Activated CD4-positive, alpha-beta memory T cell treated with anti-CD3 and anti-CD28 coated beads, Interleukin-2, amount 10 ng/mL, durations not matched to agents 7 days and 5 days (primary cell): ENCODE data around the gene COA8. TPM values are rescaled to one million over a fixed set of nuclear protein-coding genes. Genes with fewer than 3 reads are reported as not detected.
"Not testable (repeated sequence)": the region's sequence is repeated elsewhere in the genome, so short reads cannot be mapped to it uniquely, and the experiment has no call there.

Source experiments
- CTCF ChIA-PET: fragments of 350-600 bp; sonication (Branson Sonifier 250); formaldehyde crosslinking; loops from one replicate; lab custom pipeline; 2021; ENCODE audit warnings: antibody characterized with exemption, inconsistent platforms; lab: Charles Lee
- POLR2A ChIA-PET: fragments of 350-600 bp; sonication (Branson Sonifier 250); formaldehyde crosslinking; loops from one replicate; lab custom pipeline; 2021; ENCODE audit warnings: antibody characterized with exemption; lab: Charles Lee
- DNase-seq: peaks from one replicate; pipeline ENCODE4 v3.0.0-alpha.2; 2020
- H3K27ac Mint-ChIP-seq: one replicate; pipeline ENCODE4 v1.8.0; 2021; ENCODE audit warnings: mild to moderate bottlenecking, mixed read lengths
- H3K27me3 Mint-ChIP-seq: one replicate; pipeline ENCODE4 v1.8.0; 2021; ENCODE audit warnings: mixed read lengths
- H3K36me3 Mint-ChIP-seq: one replicate; pipeline ENCODE4 v1.8.0; 2021; ENCODE audit warnings: low read depth, mixed read lengths
- H3K4me1 Mint-ChIP-seq: one replicate; pipeline ENCODE4 v1.8.0; 2021; ENCODE audit warnings: mixed read lengths
- H3K4me3 Mint-ChIP-seq: one replicate; pipeline ENCODE4 v1.8.0; 2021; ENCODE audit warnings: mild to moderate bottlenecking, mixed read lengths
- H3K9me3 Mint-ChIP-seq: one replicate; pipeline ENCODE4 v1.8.0; 2021; ENCODE audit warnings: mixed read lengths
- total RNA-seq, 2 experiments: library from RNA; stranded (reverse); gene quantifications; one replicate each; pipeline ENCODE4 v1.2.3, GENCODE V29; 2021

COA8 gene
- total RNA-seq, 2 experiments from 2014 or later, result 27.5 to 31.0 TPM

DNA sequence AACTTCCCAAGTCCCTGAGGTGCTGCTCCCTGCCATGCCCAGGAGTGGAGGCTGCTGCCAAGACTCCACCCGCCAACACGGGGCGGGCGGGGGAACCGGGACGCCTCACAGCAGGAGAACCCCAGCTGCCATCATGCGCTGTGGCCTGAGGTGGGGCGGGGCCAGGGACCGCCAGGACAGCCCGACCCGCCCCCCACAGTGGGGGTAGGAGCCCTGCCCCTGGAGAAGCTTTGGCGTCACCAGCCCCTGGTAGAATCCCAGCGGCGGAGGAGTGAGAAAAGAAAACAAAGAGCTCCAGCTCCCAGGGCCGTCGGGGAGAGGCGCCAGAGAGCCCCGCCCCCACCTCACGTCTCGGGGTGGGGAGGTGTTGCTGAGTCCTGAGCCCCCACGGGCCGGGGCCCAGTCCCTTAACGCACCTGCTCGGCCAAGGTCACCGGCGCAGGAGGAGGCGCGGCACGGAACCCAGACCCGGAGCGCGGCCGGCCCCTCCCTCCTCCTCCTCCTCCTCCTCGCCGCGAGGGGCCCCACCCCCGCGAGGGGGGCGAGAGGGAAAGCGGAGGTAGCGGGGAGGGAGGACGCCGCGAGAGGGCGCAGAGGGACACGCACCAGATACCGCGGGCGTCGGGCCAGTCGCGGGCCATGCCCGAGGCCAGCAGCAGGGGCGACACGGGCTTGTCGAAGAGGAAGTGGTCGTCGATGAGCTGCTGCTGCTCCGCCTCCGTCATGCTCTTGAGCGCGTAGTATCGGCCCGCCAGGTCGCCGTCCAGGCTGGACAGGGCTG, 41.9 kb upstream of the COA8 start:
- POLR2A ChIA-PET, result interaction anchor here (0.8 to 3.2 kb wide), 3 partner anchors 9 to 105 kb away, joined by 3 to 14 read pairs (median 3); partner anchors contain the start of gene TRMT61A
- CTCF ChIA-PET, result interaction anchor here (1.0 to 1.4 kb wide), 3 partner anchors 10 to 78 kb away, joined by 3 to 6 read pairs (median 3); no protein-coding TSS in a partner anchor
- Mint-ChIP-seq H3K9me3 (no peaks in the 10 kb centered on the region), H3K27me3 (peaks cover 27% of the 10 kb centered on the region), H3K4me1 (peaks cover 9% of the 10 kb centered on the region), H3K4me3 (peak overlapping the region; percentile 58), H3K36me3 (no peaks in the 10 kb centered on the region), H3K27ac (no peak overlapping the region)
- DNase-seq, result peak; percentile 69

DNA sequence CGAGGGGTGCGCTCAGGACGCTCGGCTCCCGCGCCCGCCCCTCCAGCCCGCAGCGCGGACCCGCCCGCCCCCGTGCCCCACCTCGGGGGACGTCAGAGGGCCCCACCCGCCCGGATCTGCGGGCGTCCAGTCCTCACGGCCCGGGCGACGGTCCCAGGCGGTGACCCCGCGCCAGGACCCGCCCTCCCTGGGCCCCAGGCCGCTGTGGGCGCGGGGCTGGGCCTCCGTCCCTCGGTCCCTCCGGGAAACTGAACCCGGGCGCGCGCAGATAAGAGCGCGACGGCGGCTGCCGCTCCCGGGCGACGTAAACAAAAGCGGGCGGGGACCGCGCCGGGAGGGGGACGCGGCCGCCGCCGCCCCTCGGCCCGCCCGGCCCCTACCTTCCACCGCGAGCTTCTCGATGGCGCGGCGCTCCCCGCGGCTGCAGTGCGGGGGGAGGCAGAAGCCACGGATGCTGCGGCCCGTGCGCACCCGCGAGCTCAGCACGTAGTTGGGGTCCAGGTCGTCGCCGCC, 41.3 kb upstream of the COA8 start:
- POLR2A ChIA-PET, result no interaction called here
- DNase-seq, result no peak

DNA sequence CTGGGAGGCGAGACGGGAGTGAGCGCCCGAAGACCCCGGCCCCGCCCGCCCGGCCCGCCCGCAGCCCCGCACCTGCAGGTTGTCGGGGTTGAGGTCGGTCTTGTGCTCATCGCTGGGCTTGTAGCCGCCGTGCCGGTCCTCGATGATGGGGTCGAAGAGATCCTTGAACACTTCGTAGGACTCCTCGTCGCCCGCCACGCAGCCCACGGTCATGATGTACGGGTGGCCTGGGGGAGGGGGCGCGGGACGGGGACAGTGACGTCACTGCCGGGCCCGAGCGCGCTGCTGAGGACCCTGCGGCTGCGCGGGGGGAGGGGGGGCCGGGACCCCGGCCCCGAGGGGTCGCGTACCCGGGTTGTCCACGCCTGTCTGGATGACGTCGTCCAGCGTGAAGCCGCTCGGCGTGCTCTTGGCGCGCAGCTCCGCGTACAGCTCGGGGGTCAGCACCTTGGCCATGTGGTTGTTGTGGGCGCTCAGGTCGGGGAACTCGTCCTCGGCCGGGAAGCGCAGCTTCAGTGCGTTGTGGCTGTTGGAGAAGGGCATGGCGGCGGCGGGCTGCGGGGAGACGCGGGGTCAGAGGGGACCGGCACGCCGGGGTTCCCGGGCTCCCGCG, 40.7 kb upstream of the COA8 start:
- DNase-seq, result no peak
- H3K4me3 Mint-ChIP-seq, result peak overlapping the region; percentile 39
- peaks cover 14% of the 10 kb centered on the region for H3K4me1 Mint-ChIP-seq
- CTCF ChIA-PET, result no interaction called here
- H3K36me3 Mint-ChIP-seq, result no peaks in the 10 kb centered on the region
- H3K27me3 Mint-ChIP-seq, result peaks cover 27% of the 10 kb centered on the region
- no peaks in the 10 kb centered on the region for H3K9me3 Mint-ChIP-seq
- POLR2A ChIA-PET, result no interaction called here
- H3K27ac Mint-ChIP-seq, result no peak overlapping the region

More for the DNA sequence above, 41.3 kb upstream of the COA8 start:
- no peaks in the 10 kb centered on the region for H3K9me3 Mint-ChIP-seq
- peak overlapping the region; percentile 58 for H3K4me3 Mint-ChIP-seq
- peaks cover 27% of the 10 kb centered on the region for H3K27me3 Mint-ChIP-seq
- no peak overlapping the region for H3K27ac Mint-ChIP-seq
- CTCF ChIA-PET, result interaction anchor here (1.0 to 1.4 kb wide), 2 partner anchors 9 to 37 kb away, joined by 3 to 6 read pairs; no protein-coding TSS in a partner anchor
- H3K4me1 Mint-ChIP-seq, result peaks cover 9% of the 10 kb centered on the region
- no peaks in the 10 kb centered on the region for H3K36me3 Mint-ChIP-seq

DNA sequence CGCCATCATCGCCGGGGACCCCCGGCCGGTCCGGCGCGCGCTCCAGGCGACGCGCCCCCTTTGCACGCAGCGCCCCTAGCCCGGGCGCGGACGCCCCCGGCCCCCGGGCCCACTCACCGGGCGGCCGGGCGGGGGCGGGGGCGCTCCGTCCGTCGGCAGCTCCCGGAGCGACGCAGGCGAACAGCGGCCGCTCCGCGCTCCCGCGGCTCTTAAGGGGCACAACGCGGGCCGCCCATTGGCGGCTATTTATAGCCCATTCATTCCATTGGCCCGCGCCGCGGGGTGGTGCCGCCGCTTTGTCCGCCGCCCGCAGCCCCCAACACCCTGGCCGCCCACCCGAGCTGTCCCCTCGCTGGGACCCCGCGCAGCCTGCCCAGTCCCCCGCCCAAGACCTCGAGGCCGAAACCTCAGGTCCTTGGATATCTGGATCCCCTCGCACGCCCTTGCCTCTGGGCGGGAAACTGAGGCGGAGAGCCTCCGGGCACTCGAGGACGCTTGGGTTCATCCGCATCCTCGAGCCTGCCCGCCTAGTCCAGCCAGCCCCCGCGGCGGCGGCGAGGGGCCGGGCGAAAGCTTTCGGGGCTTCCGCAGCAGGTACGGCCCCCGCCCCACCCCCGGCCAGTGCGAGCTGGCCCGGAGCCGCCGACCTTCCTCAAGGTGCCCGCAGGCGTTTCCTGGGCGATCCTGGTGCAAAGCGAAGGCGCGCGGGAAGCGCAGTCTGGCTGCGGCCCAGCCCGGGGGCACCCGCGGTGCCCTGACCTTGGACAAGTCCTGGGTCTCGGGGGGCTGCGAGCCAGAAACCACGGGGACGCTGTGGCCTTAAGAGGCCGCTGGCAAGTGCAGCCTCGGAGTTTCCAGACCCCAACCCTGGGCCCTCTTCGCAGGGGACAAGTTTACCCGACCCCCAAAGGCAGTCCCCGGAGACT, 39.8 kb upstream of the COA8 start, which contains the start of gene CKB:
Gene CKB, minus strand, starts transcription at position 182 of the 926 bp plus-strand sequence. CDS start 337 bp downstream, outside the sequence.
- Mint-ChIP-seq H3K27me3 (peaks cover 27% of the 10 kb centered on the region), H3K27ac (no peak within 1 kb of the TSS), H3K4me3 (peak within 1 kb of the TSS; percentile 49), H3K4me1 (peaks cover 19% of the 10 kb centered on the region), H3K9me3 (no peaks in the 10 kb centered on the region), H3K36me3 (no peaks in the 10 kb centered on the region)
- CTCF ChIA-PET, result no interaction called here
- no peak for DNase-seq
- POLR2A ChIA-PET, result interaction anchor here (1.1 kb wide), 1 partner anchor 35 kb away, joined by 3 read pairs; no protein-coding TSS in a partner anchor

DNA sequence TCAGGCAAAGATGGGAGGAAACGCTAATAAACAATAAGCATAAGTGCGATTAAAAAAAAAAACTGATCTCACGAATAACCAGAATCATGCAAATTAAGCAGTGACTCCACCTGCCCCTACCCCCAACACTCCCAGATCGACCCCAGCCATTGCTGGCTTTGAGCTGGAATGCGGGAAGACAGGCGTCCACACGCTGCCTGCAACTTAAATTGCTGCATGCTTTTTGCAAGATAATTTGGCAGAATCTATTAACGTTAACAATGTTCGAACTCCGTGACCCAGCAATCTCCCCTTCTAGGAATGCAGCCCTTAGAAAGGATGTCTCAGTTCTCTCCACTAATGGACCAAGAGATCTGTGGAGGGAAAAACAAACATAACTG, 39.2 kb upstream of the COA8 start:
- CTCF ChIA-PET, result no interaction called here
- DNase-seq, result no peak
- POLR2A ChIA-PET, result interaction anchor here (1.1 kb wide), 1 partner anchor 34 kb away, joined by 3 read pairs; no protein-coding TSS in a partner anchor
- Mint-ChIP-seq H3K4me3 (peak overlapping the region; percentile 49), H3K4me1 (peaks cover 23% of the 10 kb centered on the region), H3K27ac (no peak overlapping the region), H3K9me3 (no peaks in the 10 kb centered on the region), H3K27me3 (peaks cover 27% of the 10 kb centered on the region), H3K36me3 (no peaks in the 10 kb centered on the region)

DNA sequence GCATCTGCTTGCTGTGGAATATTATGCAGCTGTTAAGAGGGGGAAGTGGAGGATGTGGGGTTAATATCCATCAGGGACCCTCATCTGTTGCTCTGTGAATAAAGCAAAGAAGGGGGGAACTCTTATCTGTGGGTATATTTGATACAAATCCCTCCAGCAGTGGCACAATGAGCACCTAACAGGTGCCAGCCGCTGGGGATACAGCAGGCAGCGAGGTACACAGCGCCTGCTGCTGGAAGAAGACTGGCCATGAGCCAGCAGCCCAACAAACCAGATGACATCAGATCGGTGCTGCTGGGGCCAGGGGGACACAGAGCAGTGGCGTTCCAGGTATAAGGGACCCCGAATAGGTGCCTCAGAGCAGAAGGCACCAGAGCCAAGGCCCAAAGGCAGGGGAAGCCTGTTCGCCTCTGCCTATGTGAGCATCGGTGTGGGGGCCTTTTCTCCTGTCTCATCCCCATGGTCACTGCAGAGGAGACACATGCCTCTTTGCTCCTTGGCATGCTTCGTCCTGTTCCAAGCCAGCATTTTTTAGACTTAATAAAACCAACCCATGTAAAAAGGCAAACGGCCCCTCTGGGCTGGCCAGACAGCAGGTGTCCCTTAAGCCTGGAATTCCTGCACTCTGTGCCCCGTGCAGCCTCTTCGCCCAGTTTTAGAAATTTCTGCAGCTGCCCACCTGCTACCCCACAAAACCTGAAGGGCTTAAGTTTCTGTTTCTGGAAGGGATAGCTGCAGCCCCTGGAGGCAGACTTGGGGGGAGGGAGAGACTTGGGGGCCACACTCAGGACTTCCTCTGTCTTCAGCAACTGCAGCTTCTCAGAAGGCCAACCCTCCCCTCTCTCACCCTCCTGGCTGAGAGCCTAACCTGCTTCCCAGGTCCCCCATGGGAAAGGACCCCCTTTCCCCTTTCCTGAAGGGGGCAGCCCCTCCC, 38.5 kb upstream of the COA8 start:
- ChIA-PET POLR2A (interaction anchor here (1.1 kb wide), 1 partner anchor 34 kb away, joined by 3 read pairs; no protein-coding TSS in a partner anchor), CTCF (no interaction called here)
- H3K9me3 Mint-ChIP-seq, result no peaks in the 10 kb centered on the region
- no peak overlapping the region for H3K4me3 Mint-ChIP-seq
- no peaks in the 10 kb centered on the region for H3K36me3 Mint-ChIP-seq
- no peak for DNase-seq
- peaks cover 27% of the 10 kb centered on the region for H3K27me3 Mint-ChIP-seq
- no peak overlapping the region for H3K27ac Mint-ChIP-seq
- peaks cover 22% of the 10 kb centered on the region for H3K4me1 Mint-ChIP-seq

DNA sequence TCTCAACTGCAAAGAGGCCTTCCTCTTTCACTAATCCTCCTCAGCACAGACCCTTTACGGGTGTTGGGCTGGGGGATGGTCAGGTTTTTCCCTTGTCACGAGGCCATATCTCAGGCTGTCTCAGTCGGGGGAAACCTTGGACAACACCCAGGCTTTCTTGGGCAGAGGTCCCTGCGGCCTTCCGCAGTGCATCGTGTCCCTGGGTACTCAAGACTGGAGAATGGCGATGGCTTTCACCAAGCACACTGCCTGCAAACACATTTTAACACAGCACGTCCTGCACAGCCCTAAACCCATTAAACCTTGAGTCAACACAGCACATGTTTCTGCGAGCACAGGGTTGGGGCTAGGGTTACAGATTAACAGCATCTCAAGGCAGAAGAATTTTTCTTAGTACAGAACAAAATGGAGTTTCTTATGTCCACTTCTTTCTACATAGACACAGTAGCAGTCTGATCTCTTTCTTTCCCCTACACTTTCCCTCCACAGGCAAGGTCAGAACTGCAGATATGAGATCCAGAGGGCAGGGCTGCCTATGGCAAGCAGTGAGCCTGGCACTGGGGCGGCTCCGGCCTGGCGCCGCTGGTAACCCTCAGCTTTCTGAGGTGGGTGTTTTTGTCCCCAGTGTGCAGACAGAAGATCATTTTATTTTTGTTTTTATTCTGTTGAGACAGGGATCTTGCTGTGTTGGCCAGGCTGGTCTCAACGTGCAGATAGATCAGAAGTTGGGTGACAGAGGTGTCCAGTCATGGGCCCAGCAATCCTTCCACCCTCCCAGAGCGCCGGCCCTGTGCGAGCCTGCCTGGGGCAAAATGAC, 37.1 kb upstream of the COA8 start:
- H3K9me3 Mint-ChIP-seq, DNase-seq, H3K27ac Mint-ChIP-seq, H3K36me3 Mint-ChIP-seq, H3K4me3 Mint-ChIP-seq, POLR2A ChIA-PET, CTCF ChIA-PET: not testable (repeated sequence)
- peaks cover 26% of the 10 kb centered on the region for H3K27me3 Mint-ChIP-seq
- peaks cover 31% of the 10 kb centered on the region for H3K4me1 Mint-ChIP-seq

DNA sequence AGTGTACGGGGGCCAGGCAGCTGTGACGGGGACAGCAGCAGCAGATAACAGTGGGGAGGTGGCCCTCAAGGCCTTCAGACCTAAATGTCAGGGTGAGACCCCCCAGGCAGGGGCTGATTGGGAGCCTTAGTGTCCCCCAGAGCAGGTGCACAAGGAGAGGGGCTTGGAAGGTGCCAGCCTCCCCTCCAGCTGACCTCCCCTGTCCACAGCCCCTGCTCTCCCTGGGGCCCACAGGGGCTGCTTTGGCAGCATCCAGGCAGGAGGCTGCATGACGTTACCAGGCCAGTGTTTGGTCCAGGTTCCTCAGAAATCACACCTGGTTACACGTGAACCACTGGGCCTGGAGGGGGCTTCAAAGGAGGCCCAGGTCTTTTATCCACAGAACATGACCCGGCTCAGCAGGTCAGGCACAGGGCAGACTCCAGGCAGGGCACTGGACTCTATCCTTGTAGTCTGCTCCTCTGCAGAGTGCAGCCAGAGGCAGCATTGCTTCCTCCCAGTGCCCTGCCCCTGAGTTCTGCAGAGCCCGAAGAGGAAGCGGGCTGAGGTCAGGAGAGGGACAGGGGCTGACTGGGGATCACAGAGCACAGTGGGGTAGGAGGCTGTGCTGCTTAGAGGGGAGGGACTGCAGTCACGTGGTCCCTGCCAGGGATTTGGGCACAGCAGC, 36.4 kb upstream of the COA8 start:
- ChIA-PET POLR2A (interaction anchor here (5.8 kb wide), 1 partner anchor 36 kb away, joined by 50 read pairs; the partner anchor contains the start of genes BAG5 and COA8), CTCF (interaction anchor here (1.0 kb wide), 1 partner anchor 19 kb away, joined by 3 read pairs; no protein-coding TSS in a partner anchor)
- Mint-ChIP-seq H3K36me3 (peaks cover 3% of the 10 kb centered on the region), H3K27ac (no peak overlapping the region), H3K27me3 (peaks cover 26% of the 10 kb centered on the region), H3K4me1 (peaks cover 34% of the 10 kb centered on the region), H3K4me3 (no peak overlapping the region), H3K9me3 (no peaks in the 10 kb centered on the region)
- DNase-seq, result no peak

DNA sequence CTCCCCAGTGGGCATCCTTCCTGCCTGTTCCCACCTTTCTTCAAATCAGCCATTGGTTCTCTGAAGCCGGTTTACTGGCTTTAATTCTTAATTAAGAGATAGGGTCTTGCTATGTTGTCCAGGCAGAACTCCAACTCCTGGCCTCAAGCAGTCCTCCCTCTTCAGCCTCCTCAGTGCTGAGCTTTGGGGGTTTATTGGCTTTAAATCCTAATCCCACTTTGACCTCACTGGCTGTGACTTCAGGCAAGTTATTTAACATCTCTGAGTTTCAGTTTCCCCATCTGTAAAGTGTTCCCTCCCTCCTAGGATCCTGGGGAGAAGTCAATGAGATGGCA, 35.9 kb upstream of the COA8 start:
- no peak overlapping the region for H3K4me3 Mint-ChIP-seq
- H3K4me1 Mint-ChIP-seq, result peaks cover 36% of the 10 kb centered on the region
- no peak overlapping the region for H3K27ac Mint-ChIP-seq
- H3K27me3 Mint-ChIP-seq, result peaks cover 26% of the 10 kb centered on the region
- ChIA-PET POLR2A (interaction anchor here (1.2 to 5.8 kb wide), 3 partner anchors 36 to 189 kb away, joined by 3 to 50 read pairs (median 5); partner anchors contain the start of genes BAG5, COA8, XRCC3 and ZFYVE21), CTCF (interaction anchor here (1.0 kb wide), 1 partner anchor 18 kb away, joined by 3 read pairs; no protein-coding TSS in a partner anchor)
- no peaks in the 10 kb centered on the region for H3K9me3 Mint-ChIP-seq
- H3K36me3 Mint-ChIP-seq, result peaks cover 3% of the 10 kb centered on the region
- DNase-seq, result no peak

DNA sequence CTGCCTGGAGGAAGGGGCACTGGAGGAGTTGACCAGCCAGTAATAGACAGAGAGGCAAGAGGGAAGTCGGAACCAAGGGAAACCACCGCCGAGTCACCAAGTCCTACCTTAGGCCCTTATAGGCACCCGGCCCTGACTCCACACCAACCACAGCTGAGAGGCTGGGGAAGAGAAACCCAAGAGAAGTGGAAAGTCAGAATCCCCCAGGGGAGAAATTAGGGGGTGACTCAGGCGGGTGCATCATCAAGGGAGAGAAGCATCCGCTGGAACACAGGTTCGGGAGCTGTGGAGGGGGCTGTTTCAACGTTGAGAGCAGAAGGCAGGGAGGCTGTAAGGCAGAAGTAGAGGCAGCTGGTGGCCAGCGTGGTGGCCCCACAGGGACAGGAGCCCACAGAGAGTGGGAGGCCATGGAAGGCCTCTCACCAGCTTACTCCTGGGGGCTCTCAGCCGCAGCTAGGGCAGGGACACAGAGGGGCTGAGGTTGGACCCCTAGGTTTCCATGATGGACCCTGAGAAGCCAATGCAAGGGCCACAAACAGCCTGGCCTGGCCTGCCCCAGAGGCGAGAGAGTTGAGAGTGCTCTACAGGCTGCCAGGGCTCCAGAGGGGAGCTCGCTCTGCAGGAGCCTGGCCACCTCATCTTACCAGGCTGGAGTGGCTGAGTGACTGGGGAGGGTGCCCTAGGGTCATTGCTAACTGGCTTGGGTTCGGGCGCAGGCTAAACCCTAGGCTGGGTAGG, 35.2 kb upstream of the COA8 start:
- DNase-seq, result no peak
- Mint-ChIP-seq H3K27ac (peak overlapping the region; percentile 33), H3K4me1 (peaks cover 36% of the 10 kb centered on the region), H3K36me3 (peaks cover 3% of the 10 kb centered on the region), H3K9me3 (no peaks in the 10 kb centered on the region), H3K4me3 (peak overlapping the region; percentile 89), H3K27me3 (peaks cover 24% of the 10 kb centered on the region)
- CTCF ChIA-PET, result interaction anchor here (1.0 to 1.8 kb wide), 2 partner anchors 18 to 34 kb away, joined by 3 to 5 read pairs; partner anchors contain the start of gene BAG5
- POLR2A ChIA-PET, result interaction anchor here (0.8 to 5.8 kb wide), 6 partner anchors 10 to 193 kb away, joined by 3 to 50 read pairs (median 4); partner anchors contain the start of genes BAG5, COA8, EIF5 and XRCC3
